K562 (cell line): ENCODE measurements around the gene CACNA2D2. TPM values are rescaled to one million over a fixed set of nuclear protein-coding genes. Genes with fewer than 3 reads are reported as not detected.

Experiments
- CCNT2 ChIP-seq: IDR thresholded peaks from 2 replicates; pipeline ENCODE4 v1.6.1; 2011; ENCODE audit warnings: borderline replicate concordance, low read depth, mild to moderate bottlenecking, moderate library complexity, mixed read lengths, low read length; ENCODE audit not compliant: insufficient read length; ENCODE audit errors: extremely low read depth
- CHD1 ChIP-seq: fragments of 200-600 bp; sonication (generic); IDR thresholded peaks from one replicate; pipeline ENCODE4 v1.6.1; 2012; ENCODE audit warnings: mild to moderate bottlenecking, moderate library complexity, low read length, inconsistent platforms
- ELF2 ChIP-seq: fragments of 250-450 bp; sonication (Bioruptor Pico); IDR thresholded peaks from 2 replicates; pipeline ENCODE4 v1.5.0; 2021; ENCODE audit warnings: mild to moderate bottlenecking
- ETS1 ChIP-seq: conservative IDR thresholded peaks from 2 replicates; pipeline ENCODE4 v1.6.1; 2011; ENCODE audit warnings: low read depth, mild to moderate bottlenecking, low read length; ENCODE audit not compliant: control insufficient read depth
- FOXK2 ChIP-seq, 2 experiments: fragments of 450-650 bp; IDR thresholded peaks in 1 of 2; conservative IDR thresholded peaks in 1 of 2; 2 replicates each; pipeline ENCODE4 v1.6.1; 2016; ENCODE audit warnings: low read depth in 2 of 2, mild to moderate bottlenecking in 1 of 2
- MAFG ChIP-seq: fragments of 450-650 bp; conservative IDR thresholded peaks from 2 replicates; pipeline ENCODE4 v1.6.1; 2016; ENCODE audit warnings: missing genetic modification characterization, missing compliant biosample characterization
- MBD2 ChIP-seq: sonication (generic); IDR thresholded peaks from 2 replicates; pipeline ENCODE4 v1.6.1; 2016; ENCODE audit warnings: low read depth, borderline replicate concordance
- MTF1 ChIP-seq: fragments of 250-450 bp; sonication (Bioruptor Pico); IDR thresholded peaks from 2 replicates; pipeline ENCODE4 v1.9.0; 2021; ENCODE audit warnings: moderate library complexity, mild to moderate bottlenecking, inconsistent platforms, borderline replicate concordance
- PKNOX1 ChIP-seq: fragments of 450-650 bp; IDR thresholded peaks from 2 replicates; pipeline ENCODE4 v1.6.1; 2016
- PRDM10 ChIP-seq: fragments of 450-650 bp; IDR thresholded peaks from 2 replicates; pipeline ENCODE4 v1.6.1; 2018; ENCODE audit not compliant: partially characterized antibody
- RCOR1 ChIP-seq, 2 experiments: IDR thresholded peaks; 2 replicates each; pipeline ENCODE4 v1.6.1; 2012; ENCODE audit warnings: low read depth in 2 of 2, low read length in 2 of 2, borderline replicate concordance in 1 of 2, improper control_type of control experiment in 1 of 2
- SREBF2 ChIP-seq: sonication (generic); formaldehyde crosslinking; IDR thresholded peaks from 2 replicates; pipeline ENCODE4 v1.4.0; 2020; ENCODE audit warnings: mild to moderate bottlenecking, missing genetic modification reagents
- TAL1 ChIP-seq: fragments of 450-650 bp; IDR thresholded peaks from 2 replicates; pipeline ENCODE4 v1.6.1; 2016; ENCODE audit warnings: mild to moderate bottlenecking
- TBP ChIP-seq: optimal IDR thresholded peaks from 2 replicates; pipeline ENCODE3; 2011; ENCODE audit warnings: low read depth, low read length, improper control_type of control experiment
- ZBTB9 ChIP-seq: fragments of 450-650 bp; formaldehyde crosslinking; IDR thresholded peaks from 2 replicates; pipeline ENCODE4 v1.4.0; 2020; ENCODE audit warnings: mild to moderate bottlenecking, moderate library complexity
- ZNF175 ChIP-seq: fragments of 200-800 bp; sonication (Bioruptor generic); IDR thresholded peaks from 2 replicates; pipeline ENCODE4 v1.6.1; 2016; ENCODE audit warnings: low read depth, mild to moderate bottlenecking, missing genetic modification characterization, missing compliant biosample characterization
- ZNF584 ChIP-seq: fragments of 200-800 bp; sonication (Bioruptor generic); IDR thresholded peaks from 2 replicates; pipeline ENCODE4 v1.6.1; 2016; ENCODE audit warnings: low read depth, mild to moderate bottlenecking, missing genetic modification characterization, missing compliant biosample characterization
- ZNF699 ChIP-seq: fragments of 250-450 bp; sonication (Bioruptor Pico); IDR thresholded peaks from 2 replicates; pipeline ENCODE4 v1.8.0; 2021; ENCODE audit warnings: mild to moderate bottlenecking, moderate library complexity; ENCODE audit not compliant: insufficient replicate concordance
- ZNF707 ChIP-seq: fragments of 250-450 bp; sonication (Bioruptor Pico); conservative IDR thresholded peaks from 2 replicates; pipeline ENCODE4 v1.8.0; 2022; ENCODE audit warnings: inconsistent platforms, mild to moderate bottlenecking, moderate library complexity
- polyA plus RNA-seq, 8 experiments: library from polyadenylated mRNA; depleted of rRNA in 4 of 8; stranded (reverse) in 5 of 8; unstranded in 3 of 8; fragments of >200 nt; fragmentation: Nextera tagmentation in 2 of 8; fragmentation: Illumina TruSeq in 1 of 8; extraction: Ambion mirVana in 2 of 8; extraction: Trizol in 1 of 8; gene quantifications; 2 replicates each; pipeline versions ENCODE4 v1.2.1 to v1.2.3, GENCODE V29; 2011 to 2014; ENCODE audit warnings: inconsistent platforms in 1 of 8, missing spikeins in 1 of 8
- total RNA-seq, 7 experiments: library from RNA; depleted of rRNA in 6 of 7; stranded (reverse); fragments of >200 nt in 6 of 7; fragmentation: Illumina TruSeq in 2 of 7; extraction: Trizol in 2 of 7; gene quantifications; 2 replicates each; pipeline versions ENCODE4 v1.2.1 to v1.2.3, GENCODE V29; 2011 to 2021; ENCODE audit warnings: low replicate concordance in 1 of 7

The CACNA2D2 gene
- total and polyA plus RNA-seq, 9 of the 15 experiments (the other 6 are each of a cell fraction or from before 2014, with no cell fraction given): 0.11 to 0.58 (median 0.36) TPM; not detected in 2

GRCh38 chr3:50350527-50351322 lies 152.7 kb downstream of the CACNA2D2 start, which contains the start of the genes CYB561D2 and NPRL2 (continued):
- TF ChIP-seq ZNF699 (CRISPR knock-in tag): no peak
- TF ChIP-seq ZBTB9 (CRISPR knock-in tag): peak; percentile 69; the same call in 1 of the 2 replicates
- TF ChIP-seq TBP: peak; percentile 46
- peak; percentile 99 for TF ChIP-seq ETS1
- peak; percentile 11 for TF ChIP-seq CCNT2
- TF ChIP-seq PKNOX1: no peak; the same call in 1 of the 2 replicates
- peak; percentile 95 for TF ChIP-seq ELF2 (CRISPR knock-in tag)
- peak; percentile 90 for TF ChIP-seq MBD2
- TF ChIP-seq PRDM10: peak; percentile 24
- TF ChIP-seq MAFG (tag): no peak
- TF ChIP-seq MTF1 (CRISPR knock-in tag): no peak
- TF ChIP-seq ZNF707 (CRISPR knock-in tag): no peak
- TF ChIP-seq TAL1: no peak
- TF ChIP-seq SREBF2: 0 out of 2 replicates have a peak, but pooled peaks have one; percentile 62
- no peak for TF ChIP-seq CHD1
- peak; percentile 14 to 27; a peak in 1 of 4 replicates for TF ChIP-seq FOXK2 (conservative IDR thresholded peaks at IDR 0.05 in 1 of 2, IDR thresholded peaks at IDR 0.05 in 1 of 2; ENCODE audit: low read depth in 2 of 2)
- TF ChIP-seq ZNF175 (CRISPR knock-in tag): peak; percentile 85; the same call in 1 of the 2 replicates
- no peak for TF ChIP-seq RCOR1 (IDR thresholded peaks at IDR 0.05; ENCODE audit: borderline replicate concordance in 1 of 2, low read depth in 2 of 2, low read length in 2 of 2)
- peak; percentile 67; the same call in 1 of the 2 replicates for TF ChIP-seq ZNF584 (CRISPR knock-in tag)
